ENCODE data around the gene NDUFB7. TPM values are rescaled to one million over a fixed set of nuclear protein-coding genes. Genes with fewer than 3 reads are reported as not detected.
"Not testable (repeated sequence)": the region's sequence is repeated elsewhere in the genome, so short reads cannot be mapped to it uniquely, and the experiment has no call there.

The NDUFB7 gene
- total RNA-seq, 1 experiment from 2014 or later, result 192 TPM

DNA sequence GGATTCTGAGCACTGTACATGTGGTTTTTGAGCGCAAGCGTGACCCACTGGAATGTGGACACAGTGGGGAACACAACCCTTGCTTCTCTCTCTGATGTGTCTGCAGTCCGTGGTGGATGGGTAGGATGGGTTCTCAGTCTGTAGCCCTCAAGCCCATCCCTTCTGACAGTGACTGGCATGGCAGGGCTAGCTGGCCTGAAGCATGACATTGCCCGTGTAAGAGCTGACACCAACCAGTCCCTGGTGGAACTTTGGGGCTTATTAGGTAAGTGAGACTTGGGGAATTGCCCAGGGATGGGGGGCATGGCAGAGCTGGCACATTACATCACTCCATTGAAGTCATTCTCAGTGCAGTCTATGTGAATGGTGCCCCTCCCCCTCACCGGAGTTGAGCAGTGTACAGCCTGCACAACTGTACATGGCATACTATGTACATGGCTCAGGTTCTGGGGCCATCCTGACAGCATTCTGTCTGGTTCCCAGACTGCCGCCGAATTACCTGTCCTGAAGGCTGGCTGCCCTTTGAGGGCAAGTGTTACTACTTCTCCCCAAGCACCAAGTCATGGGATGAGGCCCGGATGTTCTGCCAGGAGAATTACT lies 27.8 kb upstream of the NDUFB7 start:
- H2AFZ ChIP-seq, result no peak overlapping the region
- H3K4me2 ChIP-seq, result no peak overlapping the region
- peaks cover 72% of the 10 kb centered on the region for H3K27me3 ChIP-seq (ENCODE audit: insufficient read depth, low read depth)
- no peak overlapping the region for H3K4me3 ChIP-seq
- no peak overlapping the region for H3K27ac ChIP-seq
- no peaks in the 10 kb centered on the region for H4K20me1 ChIP-seq (ENCODE audit: insufficient read depth)
- no peaks in the 10 kb centered on the region for H3F3A ChIP-seq (ENCODE audit: insufficient read depth, low read depth)
- no peak for DNase-seq
- ChIA-PET CTCF (no interaction called here), POLR2A (ENCODE audit: unreplicated experiment) (no interaction called here)
- no peaks in the 10 kb centered on the region for H3K9me3 ChIP-seq (ENCODE audit: insufficient read depth, low read depth)
- no peaks in the 10 kb centered on the region for H3K79me2 ChIP-seq (ENCODE audit: low read depth)
- H3K9me2 ChIP-seq (ENCODE audit: insufficient read depth), result peaks cover 4% of the 10 kb centered on the region; the same call in 1 of the 2 replicates
- no TSS peak for BruUV-seq (replicated peaks)
- no peak for TF ChIP-seq EZH2 (IDR thresholded peaks at IDR 0.05; ENCODE audit: low read depth)
- no peak for TF ChIP-seq CTCF (conservative IDR thresholded peaks at IDR 0.05)
- no peaks in the 10 kb centered on the region for H3K36me3 ChIP-seq (ENCODE audit: low read depth)
- intact Hi-C loops (cut with micrococcal nuclease; ENCODE audit: unreplicated experiment), result no loop called here
- H3K4me1 ChIP-seq (replicated peaks; ENCODE audit: insufficient read depth), result no peaks in the 10 kb centered on the region

GRCh38 chr19:14595558-14595957 lies 23.7 kb upstream of the NDUFB7 start:
- Histone ChIP-seq H3K9me3 (ENCODE audit: insufficient read depth, low read depth) (no peaks in the 10 kb centered on the region), H3K27me3 (ENCODE audit: insufficient read depth, low read depth) (peaks cover 73% of the 10 kb centered on the region), H3K4me1 (replicated peaks; ENCODE audit: insufficient read depth) (no peaks in the 10 kb centered on the region), H4K20me1 (ENCODE audit: insufficient read depth) (no peaks in the 10 kb centered on the region), H3K9me2 (ENCODE audit: insufficient read depth) (peaks cover 4% of the 10 kb centered on the region; the same call in 1 of the 2 replicates), H3K79me2 (ENCODE audit: low read depth) (no peaks in the 10 kb centered on the region), H2AFZ (no peak overlapping the region), H3K27ac (no peak overlapping the region), H3K4me3 (no peak overlapping the region), H3K4me2 (no peak overlapping the region), H3K36me3 (ENCODE audit: low read depth) (no peaks in the 10 kb centered on the region), H3F3A (ENCODE audit: insufficient read depth, low read depth) (no peaks in the 10 kb centered on the region)
- no TSS peak for BruUV-seq (replicated peaks)
- ChIA-PET POLR2A (ENCODE audit: unreplicated experiment) (no interaction called here), CTCF (no interaction called here)
- TF ChIP-seq EZH2 (IDR thresholded peaks at IDR 0.05; ENCODE audit: low read depth), result no peak
- no peak for TF ChIP-seq CTCF (conservative IDR thresholded peaks at IDR 0.05)
- intact Hi-C loops (cut with micrococcal nuclease; ENCODE audit: unreplicated experiment), result no loop called here
- no peak for DNase-seq

- H3K36me3 ChIP-seq (ENCODE audit: low read depth); H3K4me2 ChIP-seq; BruUV-seq (replicated peaks); POLR2A ChIA-PET (ENCODE audit: unreplicated experiment); H3K4me1 ChIP-seq (replicated peaks; ENCODE audit: insufficient read depth); H3K4me3 ChIP-seq; H3K9me2 ChIP-seq (ENCODE audit: insufficient read depth); DNase-seq; intact Hi-C loops (cut with micrococcal nuclease; ENCODE audit: unreplicated experiment); H3K27ac ChIP-seq; H3F3A ChIP-seq (ENCODE audit: insufficient read depth, low read depth); H2AFZ ChIP-seq; H4K20me1 ChIP-seq (ENCODE audit: insufficient read depth); H3K79me2 ChIP-seq (ENCODE audit: low read depth); H3K9me3 ChIP-seq (ENCODE audit: insufficient read depth, low read depth); CTCF ChIA-PET: not testable (repeated sequence)
- peaks cover 54% of the 10 kb centered on the region for H3K27me3 ChIP-seq (ENCODE audit: insufficient read depth, low read depth)
Observed at GRCh38 chr19:14589433-14589832, 17.6 kb upstream of the NDUFB7 start.

DNA sequence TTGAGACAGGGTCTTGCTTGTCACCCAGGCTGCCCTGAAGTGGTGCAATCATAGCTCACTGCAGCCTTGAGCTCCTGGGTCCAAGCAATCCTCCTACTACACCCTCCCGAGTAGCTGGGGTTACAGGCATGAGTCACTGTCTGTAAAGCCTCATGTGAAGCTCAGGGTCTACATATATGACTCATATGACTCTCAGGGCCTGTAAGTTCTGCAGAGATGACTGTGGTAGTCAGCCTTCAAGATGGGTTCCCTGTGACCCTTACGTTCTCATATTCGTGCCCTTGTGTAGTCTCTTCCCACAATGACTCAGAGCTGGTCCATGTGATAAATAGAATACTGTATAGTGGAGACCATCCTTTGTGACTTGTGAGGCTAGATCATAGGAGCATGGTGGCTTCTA lies 13.3 kb upstream of the NDUFB7 start:
- H3K9me3 ChIP-seq (ENCODE audit: insufficient read depth, low read depth); H3K79me2 ChIP-seq (ENCODE audit: low read depth); H3K36me3 ChIP-seq (ENCODE audit: low read depth); H3K4me2 ChIP-seq; CTCF ChIA-PET; POLR2A ChIA-PET (ENCODE audit: unreplicated experiment); H3K27ac ChIP-seq; intact Hi-C loops (cut with micrococcal nuclease; ENCODE audit: unreplicated experiment); H3K4me3 ChIP-seq; H3K4me1 ChIP-seq (replicated peaks; ENCODE audit: insufficient read depth); H2AFZ ChIP-seq; H4K20me1 ChIP-seq (ENCODE audit: insufficient read depth); H3F3A ChIP-seq (ENCODE audit: insufficient read depth, low read depth); BruUV-seq (replicated peaks); DNase-seq; H3K9me2 ChIP-seq (ENCODE audit: insufficient read depth): not testable (repeated sequence)
- peaks cover 27% of the 10 kb centered on the region for H3K27me3 ChIP-seq (ENCODE audit: insufficient read depth, low read depth)

DNA sequence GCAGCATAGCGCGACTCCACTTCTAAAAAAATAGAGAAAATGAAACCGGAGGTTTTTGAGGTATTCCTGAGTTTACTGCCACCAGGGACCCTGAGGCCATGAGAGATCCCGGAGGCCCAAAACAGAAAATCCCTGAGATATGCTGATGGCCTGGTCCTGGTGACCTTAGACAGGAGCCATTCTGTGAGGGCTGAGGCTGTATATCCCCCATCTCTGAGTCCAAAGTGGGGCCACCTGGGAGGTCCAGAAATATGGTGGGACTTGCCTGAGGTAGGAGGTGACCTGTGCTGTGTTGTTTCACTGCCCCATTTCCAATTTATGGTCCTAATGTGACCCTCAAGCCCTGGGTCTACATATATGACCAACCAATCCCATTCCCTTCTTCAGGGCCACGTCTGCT lies 12.5 kb upstream of the NDUFB7 start:
- H2AFZ ChIP-seq; intact Hi-C loops (cut with micrococcal nuclease; ENCODE audit: unreplicated experiment); H4K20me1 ChIP-seq (ENCODE audit: insufficient read depth); CTCF ChIA-PET; BruUV-seq (replicated peaks); H3K4me3 ChIP-seq; H3K4me2 ChIP-seq; H3K27ac ChIP-seq; H3K4me1 ChIP-seq (replicated peaks; ENCODE audit: insufficient read depth); H3K9me3 ChIP-seq (ENCODE audit: insufficient read depth, low read depth); H3K36me3 ChIP-seq (ENCODE audit: low read depth); DNase-seq; H3K79me2 ChIP-seq (ENCODE audit: low read depth); POLR2A ChIA-PET (ENCODE audit: unreplicated experiment); H3F3A ChIP-seq (ENCODE audit: insufficient read depth, low read depth); H3K9me2 ChIP-seq (ENCODE audit: insufficient read depth): not testable (repeated sequence)
- peaks cover 27% of the 10 kb centered on the region for H3K27me3 ChIP-seq (ENCODE audit: insufficient read depth, low read depth)
